Measurements from ENCODE around the gene RASSF3.

RASSF3 gene

DNA sequence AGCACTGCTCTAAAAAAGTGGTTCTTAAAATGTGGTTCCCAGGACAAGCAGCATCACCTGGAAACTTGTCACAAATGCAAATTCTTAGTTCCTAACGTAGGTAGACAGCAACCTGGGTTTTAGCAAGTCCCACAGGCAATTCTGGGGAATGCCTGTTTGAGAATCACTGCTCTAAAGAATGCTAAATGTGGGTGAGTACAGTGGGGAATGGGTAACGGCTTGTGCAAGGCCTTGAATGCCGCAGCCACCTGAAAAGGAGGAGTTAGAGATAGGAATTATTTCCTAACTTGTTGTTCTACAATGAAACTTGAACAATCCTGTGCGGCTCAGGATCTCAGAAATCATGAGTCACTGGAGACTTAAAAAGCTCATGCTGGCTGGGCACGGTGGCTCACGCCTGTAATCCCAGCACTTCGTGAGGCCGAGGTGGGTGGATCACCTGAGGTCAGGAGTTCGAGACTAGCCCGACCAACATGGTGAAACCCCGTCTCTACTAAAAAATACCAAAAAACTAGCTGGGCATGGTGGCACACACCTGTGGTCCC is 114.0 kb downstream of the RASSF3 start:
- H3K4me2 ChIP-seq (ENCODE audit: low read depth, low read length, poor library complexity, severe bottlenecking) = no peak overlapping the region
- H3F3A ChIP-seq (ENCODE audit: low read depth) = no peaks in the 10 kb centered on the region
- no peak overlapping the region for H3K9ac ChIP-seq (ENCODE audit: low read depth, low read length, poor library complexity, severe bottlenecking)
- TF ChIP-seq, protein P1, sequence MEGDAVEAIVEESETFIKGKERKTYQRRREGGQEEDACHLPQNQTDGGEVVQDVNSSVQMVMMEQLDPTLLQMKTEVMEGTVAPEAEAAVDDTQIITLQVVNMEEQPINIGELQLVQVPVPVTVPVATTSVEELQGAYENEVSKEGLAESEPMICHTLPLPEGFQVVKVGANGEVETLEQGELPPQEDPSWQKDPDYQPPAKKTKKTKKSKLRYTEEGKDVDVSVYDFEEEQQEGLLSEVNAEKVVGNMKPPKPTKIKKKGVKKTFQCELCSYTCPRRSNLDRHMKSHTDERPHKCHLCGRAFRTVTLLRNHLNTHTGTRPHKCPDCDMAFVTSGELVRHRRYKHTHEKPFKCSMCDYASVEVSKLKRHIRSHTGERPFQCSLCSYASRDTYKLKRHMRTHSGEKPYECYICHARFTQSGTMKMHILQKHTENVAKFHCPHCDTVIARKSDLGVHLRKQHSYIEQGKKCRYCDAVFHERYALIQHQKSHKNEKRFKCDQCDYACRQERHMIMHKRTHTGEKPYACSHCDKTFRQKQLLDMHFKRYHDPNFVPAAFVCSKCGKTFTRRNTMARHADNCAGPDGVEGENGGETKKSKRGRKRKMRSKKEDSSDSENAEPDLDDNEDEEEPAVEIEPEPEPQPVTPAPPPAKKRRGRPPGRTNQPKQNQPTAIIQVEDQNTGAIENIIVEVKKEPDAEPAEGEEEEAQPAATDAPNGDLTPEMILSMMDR (conservative IDR thresholded peaks at IDR 0.05; ENCODE audit: low read length) = no peak
- no peak for TF ChIP-seq EZH2phosphoT487 (IDR thresholded peaks at IDR 0.05; ENCODE audit: borderline replicate concordance)
- H2AFZ ChIP-seq (ENCODE audit: low read length) = no peak overlapping the region
- peaks cover 10% of the 10 kb centered on the region for H3K4me1 ChIP-seq (ENCODE audit: insufficient read depth, low read length, poor library complexity, severe bottlenecking)
- H3K9me2 ChIP-seq (replicated peaks; ENCODE audit: low read depth, low read length) = no peaks in the 10 kb centered on the region
- H3K36me3 ChIP-seq (ENCODE audit: insufficient read depth, low read length) = peaks cover 45% of the 10 kb centered on the region; the same call in 1 of the 2 replicates
- no peaks in the 10 kb centered on the region for H3K27me3 ChIP-seq (ENCODE audit: insufficient read depth, low read length, poor library complexity, severe bottlenecking)
- no peaks in the 10 kb centered on the region for H3K9me3 ChIP-seq (ENCODE audit: insufficient read depth, low read depth, low read length)
- no peaks in the 10 kb centered on the region for H3K79me2 ChIP-seq (ENCODE audit: insufficient read depth, low read length)
- no peak overlapping the region for H3K4me3 ChIP-seq (ENCODE audit: low read length, poor library complexity, severe bottlenecking)
- H4K20me1 ChIP-seq (ENCODE audit: insufficient read depth, low read length, poor library complexity, severe bottlenecking) = no peaks in the 10 kb centered on the region

DNA sequence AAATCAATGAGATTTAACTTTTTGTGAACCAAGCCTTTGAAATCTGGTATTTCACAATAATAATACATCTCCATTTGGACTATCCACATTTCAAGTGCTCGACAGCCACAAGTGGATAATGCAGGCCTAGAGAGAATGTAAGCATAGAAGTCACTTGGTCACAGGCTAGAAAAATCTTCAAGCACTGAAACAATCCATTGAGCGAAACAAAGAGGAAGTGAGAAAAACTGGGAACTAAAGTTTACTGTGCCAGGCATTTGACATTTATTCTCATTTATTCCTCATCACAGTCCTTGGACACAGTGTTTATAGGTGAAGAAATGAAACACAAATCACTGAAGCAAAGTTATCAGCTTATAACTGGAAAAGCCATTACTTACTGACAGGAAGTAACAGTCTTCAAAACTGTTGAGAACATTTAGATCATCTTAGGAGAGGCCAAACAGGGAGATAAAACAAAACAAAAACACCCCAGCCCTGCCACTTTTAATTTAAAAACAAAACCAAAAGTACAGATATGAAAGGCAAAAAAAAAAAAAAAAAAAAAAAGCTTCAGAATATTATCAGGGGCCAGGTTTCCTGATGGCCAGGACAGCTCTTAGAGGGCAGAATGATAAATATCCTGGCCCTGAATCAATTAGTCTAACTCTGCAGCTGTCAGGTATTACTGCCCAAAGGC is 119.8 kb downstream of the RASSF3 start:
- Histone ChIP-seq H3K9me3 (ENCODE audit: insufficient read depth, low read depth, low read length) (no peaks in the 10 kb centered on the region), H3K36me3 (ENCODE audit: insufficient read depth, low read length) (peaks cover 9% of the 10 kb centered on the region; the same call in 1 of the 2 replicates), H3K4me2 (ENCODE audit: low read depth, low read length, poor library complexity, severe bottlenecking) (peak overlapping the region; percentile 37), H2AFZ (ENCODE audit: low read length) (no peak overlapping the region), H3K4me1 (ENCODE audit: insufficient read depth, low read length, poor library complexity, severe bottlenecking) (peaks cover 17% of the 10 kb centered on the region), H3K4me3 (ENCODE audit: low read length, poor library complexity, severe bottlenecking) (peak overlapping the region; percentile 5), H4K20me1 (ENCODE audit: insufficient read depth, low read length, poor library complexity, severe bottlenecking) (no peaks in the 10 kb centered on the region), H3K79me2 (ENCODE audit: insufficient read depth, low read length) (no peaks in the 10 kb centered on the region), H3K9me2 (replicated peaks; ENCODE audit: low read depth, low read length) (no peaks in the 10 kb centered on the region), H3F3A (ENCODE audit: low read depth) (no peaks in the 10 kb centered on the region; the same call in 1 of the 2 replicates), H3K27me3 (ENCODE audit: insufficient read depth, low read length, poor library complexity, severe bottlenecking) (no peaks in the 10 kb centered on the region), H3K9ac (ENCODE audit: low read depth, low read length, poor library complexity, severe bottlenecking) (peak overlapping the region; percentile 20)
- TF ChIP-seq, protein P1 (conservative IDR thresholded peaks at IDR 0.05; ENCODE audit: low read length) = no peak
- no peak for TF ChIP-seq EZH2phosphoT487 (IDR thresholded peaks at IDR 0.05; ENCODE audit: borderline replicate concordance)

- no peaks in the 10 kb centered on the region for H3K9me2 ChIP-seq (replicated peaks; ENCODE audit: low read depth, low read length)
- peak overlapping the region; percentile 20 for H3K9ac ChIP-seq (ENCODE audit: low read depth, low read length, poor library complexity, severe bottlenecking)
- H4K20me1 ChIP-seq (ENCODE audit: insufficient read depth, low read length, poor library complexity, severe bottlenecking) = no peaks in the 10 kb centered on the region
- no peaks in the 10 kb centered on the region; the same call in 1 of the 2 replicates for H3F3A ChIP-seq (ENCODE audit: low read depth)
- TF ChIP-seq, protein P1 (conservative IDR thresholded peaks at IDR 0.05; ENCODE audit: low read length) = no peak
- TF ChIP-seq EZH2phosphoT487 (IDR thresholded peaks at IDR 0.05; ENCODE audit: borderline replicate concordance) = no peak
- H3K36me3 ChIP-seq (ENCODE audit: insufficient read depth, low read length) = peaks cover 13% of the 10 kb centered on the region; the same call in 1 of the 2 replicates
- H3K4me3 ChIP-seq (ENCODE audit: low read length, poor library complexity, severe bottlenecking) = peak overlapping the region; percentile 5
- H3K4me2 ChIP-seq (ENCODE audit: low read depth, low read length, poor library complexity, severe bottlenecking) = peak overlapping the region; percentile 37
- H3K4me1 ChIP-seq (ENCODE audit: insufficient read depth, low read length, poor library complexity, severe bottlenecking) = peaks cover 17% of the 10 kb centered on the region
- no peaks in the 10 kb centered on the region for H3K27me3 ChIP-seq (ENCODE audit: insufficient read depth, low read length, poor library complexity, severe bottlenecking)
- no peak overlapping the region for H2AFZ ChIP-seq (ENCODE audit: low read length)
- no peaks in the 10 kb centered on the region for H3K9me3 ChIP-seq (ENCODE audit: insufficient read depth, low read depth, low read length)
- H3K79me2 ChIP-seq (ENCODE audit: insufficient read depth, low read length) = no peaks in the 10 kb centered on the region
Measured at GRCh38 chr12:64730588-64730969, 120.3 kb downstream of the RASSF3 start.
